H1 (cell line): ENCODE results near the gene SLC7A5. TPM values are rescaled to one million over a fixed set of nuclear protein-coding genes. Genes with fewer than 3 reads are reported as not detected.
"Not testable (repeated sequence)": the region's sequence is repeated elsewhere in the genome, so short reads cannot be mapped to it uniquely, and the experiment has no call there.

Experiments
- CTCF ChIA-PET: fragments of 300-600 bp; sonication (Branson Sonifier 250); formaldehyde crosslinking; loops from one replicate; lab custom pipeline; 2021; ENCODE audit not compliant: partially characterized antibody; lab: Charles Lee
- POLR2A ChIA-PET: fragments of 300-600 bp; sonication (Branson Sonifier 250); formaldehyde crosslinking; loops from one replicate; lab custom pipeline; 2021; ENCODE audit warnings: inconsistent platforms; ENCODE audit not compliant: partially characterized antibody; lab: Charles Lee
- DNase-seq, 2 experiments: peaks; one replicate each; pipeline versions ENCODE4 v3.0.0 to v3.0.0-alpha.2; 2010 to 2022; ENCODE audit warnings: low spot score in 2 of 2, low read depth in 1 of 2, mixed read lengths in 1 of 2
- FAIRE-seq: peaks from 2 replicates; lab custom pipeline; 2011; peaks lifted over from hg19 to GRCh38; lab: Jason Lieb, UNC
- H2AFZ ChIP-seq: 2 replicates; pipeline ENCODE4 v1.8.1; 2012; ENCODE audit warnings: low read length, inconsistent platforms
- H2AK5ac ChIP-seq: 2 replicates; pipeline ENCODE4 v1.6.1; 2013; ENCODE audit warnings: low read depth, low read length
- H2BK120ac ChIP-seq: replicated peaks from 2 replicates; pipeline ENCODE3; 2013; ENCODE audit warnings: low read depth, low read length, inconsistent platforms
- H2BK12ac ChIP-seq: 2 replicates; pipeline ENCODE4 v1.6.1; 2013; ENCODE audit warnings: low read depth, low read length
- H2BK15ac ChIP-seq: 2 replicates; pipeline ENCODE4 v1.6.1; 2013; ENCODE audit warnings: low read length
- H2BK20ac ChIP-seq: 2 replicates; pipeline ENCODE4 v1.6.1; 2013; ENCODE audit warnings: low read length
- H2BK5ac ChIP-seq: 2 replicates; pipeline ENCODE4 v1.6.1; 2013; ENCODE audit warnings: low read depth, low read length
- H3K14ac ChIP-seq: 2 replicates; pipeline ENCODE4 v1.6.1; 2013; ENCODE audit warnings: inconsistent platforms; ENCODE audit not compliant: insufficient read length
- H3K18ac ChIP-seq: 2 replicates; pipeline ENCODE4 v1.6.1; 2013; ENCODE audit warnings: low read length; ENCODE audit errors: extremely low read depth
- H3K23ac ChIP-seq: 2 replicates; pipeline ENCODE4 v1.6.1; 2013; ENCODE audit warnings: inconsistent platforms; ENCODE audit not compliant: insufficient read length
- H3K23me2 ChIP-seq: 2 replicates; pipeline ENCODE4 v1.6.1; 2013; ENCODE audit warnings: low read depth, low read length
- H3K27ac ChIP-seq: 2 replicates; pipeline ENCODE4 v1.6.1; 2011; ENCODE audit warnings: low read depth, low read length, inconsistent platforms
- H3K27me3 ChIP-seq, 4 experiments: replicated peaks in 1 of 4; 1 replicate in 1 of 4; 2 replicates in 3 of 4; pipeline versions ENCODE4 v1.6.1 to v1.8.1; 2011 to 2013; ENCODE audit warnings: low read length in 3 of 4, mild to moderate bottlenecking in 3 of 4, inconsistent platforms in 2 of 4, mixed read lengths in 2 of 4, moderate library complexity in 1 of 4; ENCODE audit not compliant: control insufficient read depth in 3 of 4, insufficient read depth in 3 of 4; ENCODE audit errors: extremely low read depth in 1 of 4
- H3K36me3 ChIP-seq, 4 experiments: 2 replicates each; pipeline versions ENCODE4 v1.6.1 to v1.8.1; 2011 to 2013; ENCODE audit warnings: mild to moderate bottlenecking in 4 of 4, low read length in 3 of 4, moderate library complexity in 2 of 4, control low read depth in 1 of 4, inconsistent platforms in 1 of 4; ENCODE audit not compliant: insufficient read depth in 4 of 4, control insufficient read depth in 2 of 4
- H3K4ac ChIP-seq: replicated peaks from 2 replicates; pipeline ENCODE3; 2013; ENCODE audit warnings: low read length, low read depth, mixed read lengths, inconsistent platforms; ENCODE audit not compliant: insufficient read length
- H3K4me1 ChIP-seq, 4 experiments: replicated peaks in 1 of 4; 1 replicate in 1 of 4; 2 replicates in 3 of 4; pipeline versions ENCODE4 v1.6.1 to v1.8.1; 2011 to 2013; ENCODE audit warnings: low read length in 3 of 4, inconsistent platforms in 2 of 4, mixed read lengths in 1 of 4; ENCODE audit not compliant: insufficient read depth in 4 of 4, control insufficient read depth in 3 of 4
- H3K4me2 ChIP-seq, 2 experiments: 2 replicates each; pipeline versions ENCODE4 v1.6.1 to v1.8.1; 2011 to 2013; ENCODE audit warnings: low read depth in 2 of 2, low read length in 2 of 2, control low read depth in 1 of 2, inconsistent platforms in 1 of 2, mild to moderate bottlenecking in 1 of 2; ENCODE audit not compliant: insufficient read depth in 1 of 2
- H3K4me3 ChIP-seq, 4 experiments: fragments of 200-600, 300-600 bp in 1 of 4; sonication (generic), shearing (Covaris generic), sonication (Bioruptor Twin) in 1 of 4; 2 replicates each; pipeline versions ENCODE4 v1.5.1 to v1.8.1; 2011 to 2016; ENCODE audit warnings: low read length in 4 of 4, low read depth in 3 of 4, control low read depth in 2 of 4, inconsistent platforms in 2 of 4, mild to moderate bottlenecking in 2 of 4, mixed read lengths in 1 of 4, moderate library complexity in 1 of 4; ENCODE audit not compliant: insufficient read depth in 2 of 4; ENCODE audit errors: extremely low read depth in 1 of 4
- H3K56ac ChIP-seq: replicated peaks from 2 replicates; pipeline ENCODE3; 2013; ENCODE audit warnings: low read depth, mild to moderate bottlenecking, mixed read lengths, low read length, inconsistent platforms; ENCODE audit not compliant: insufficient read length
- H3K79me1 ChIP-seq: 2 replicates; pipeline ENCODE4 v1.6.1; 2013; ENCODE audit warnings: low read depth, low read length, control low read depth
- H3K79me2 ChIP-seq, 2 experiments: 2 replicates each; pipeline versions ENCODE4 v1.6.1 to v1.8.1; 2012 to 2013; ENCODE audit warnings: low read length in 2 of 2, mild to moderate bottlenecking in 2 of 2, inconsistent platforms in 1 of 2; ENCODE audit not compliant: insufficient read depth in 2 of 2, control insufficient read depth in 1 of 2
- H3K9ac ChIP-seq, 4 experiments: replicated peaks in 1 of 4; 1 replicate in 1 of 4; 2 replicates in 3 of 4; pipeline versions ENCODE4 v1.6.1 to v1.8.1; 2011 to 2013; ENCODE audit warnings: low read depth in 3 of 4, low read length in 3 of 4, control low read depth in 2 of 4, mild to moderate bottlenecking in 2 of 4, moderate library complexity in 2 of 4, inconsistent platforms in 1 of 4; ENCODE audit errors: extremely low read depth in 1 of 4
- H3K9me3 ChIP-seq, 2 experiments: 2 replicates each; pipeline versions ENCODE4 v1.6.1 to v1.8.1; 2012 to 2013; ENCODE audit warnings: mild to moderate bottlenecking in 2 of 2, moderate library complexity in 2 of 2, control low read depth in 1 of 2, inconsistent platforms in 1 of 2, low read depth in 1 of 2, low read length in 1 of 2, mixed read lengths in 1 of 2; ENCODE audit not compliant: insufficient read depth in 2 of 2
- H4K20me1 ChIP-seq, 2 experiments: replicated peaks in 1 of 2; 2 replicates each; pipeline versions ENCODE3 to v1.8.1; 2011 to 2013; ENCODE audit warnings: inconsistent platforms in 2 of 2, low read length in 2 of 2, mild to moderate bottlenecking in 1 of 2; ENCODE audit not compliant: insufficient read depth in 2 of 2, control insufficient read depth in 1 of 2
- H4K5ac ChIP-seq: 2 replicates; pipeline ENCODE4 v1.6.1; 2013; ENCODE audit warnings: low read length, low read depth, mixed read lengths, inconsistent platforms; ENCODE audit not compliant: insufficient read length
- H4K8ac ChIP-seq: 2 replicates; pipeline ENCODE4 v1.8.0; 2013; ENCODE audit warnings: mild to moderate bottlenecking, moderate library complexity, low read length, inconsistent platforms; ENCODE audit not compliant: insufficient read depth; ENCODE audit errors: extremely low read depth
- H4K91ac ChIP-seq: replicated peaks from 2 replicates; pipeline ENCODE3; 2013; ENCODE audit warnings: low read length, mixed read lengths, inconsistent platforms; ENCODE audit not compliant: insufficient read length
- BCL11A ChIP-seq, 2 experiments: IDR thresholded peaks; one replicate each; pipeline ENCODE4 v1.6.1; 2011; ENCODE audit warnings: low read depth in 2 of 2, low read length in 2 of 2, mild to moderate bottlenecking in 2 of 2
- EP300 ChIP-seq, 2 experiments: IDR thresholded peaks; 1 replicate in 1 of 2; 2 replicates in 1 of 2; pipeline ENCODE4 v1.6.1; 2011 to 2012; ENCODE audit warnings: low read depth in 2 of 2, low read length in 2 of 2, mild to moderate bottlenecking in 2 of 2, borderline replicate concordance in 1 of 2, inconsistent platforms in 1 of 2, moderate library complexity in 1 of 2
- GTF2F1 ChIP-seq: IDR thresholded peaks from 2 replicates; pipeline ENCODE4 v1.6.1; 2012; ENCODE audit warnings: low read depth, low read length, improper control_type of control experiment, borderline replicate concordance
- JUND ChIP-seq: IDR thresholded peaks from 2 replicates; pipeline ENCODE4 v1.6.1; 2011; ENCODE audit warnings: mild to moderate bottlenecking, improper control_type of control experiment, low read length
- POU5F1 ChIP-seq: IDR thresholded peaks from 2 replicates; pipeline ENCODE4 v1.6.1; 2011; ENCODE audit warnings: low read depth, mild to moderate bottlenecking, low read length, moderate library complexity
- SIN3A ChIP-seq, 2 experiments: IDR thresholded peaks in 1 of 2; conservative IDR thresholded peaks in 1 of 2; 2 replicates each; pipeline ENCODE4 v1.6.1; 2011 to 2012; ENCODE audit warnings: low read length in 2 of 2, improper control_type of control experiment in 1 of 2, low read depth in 1 of 2, mild to moderate bottlenecking in 1 of 2
- TAF1 ChIP-seq: IDR thresholded peaks from 2 replicates; pipeline ENCODE4 v1.6.1; 2011; ENCODE audit warnings: mild to moderate bottlenecking, low read depth, low read length
- TBP ChIP-seq: IDR thresholded peaks from 2 replicates; pipeline ENCODE4 v1.6.1; 2011; ENCODE audit warnings: low read depth, low read length, improper control_type of control experiment
- ZNF274 ChIP-seq: IDR thresholded peaks from 2 replicates; pipeline ENCODE4 v1.7.0; 2012; ENCODE audit warnings: low read length, borderline replicate concordance; ENCODE audit errors: extremely low read depth
- WGBS, 2 experiments: shearing (Covaris generic) in 1 of 2; methylation state at CpG; one replicate each; pipeline versions ENCODE4 v1.1.6 to v1.1.7; 2013 to 2015; ENCODE audit warnings: low lambda C conversion rate in 2 of 2, mixed read lengths in 2 of 2, inconsistent platforms in 1 of 2, low coverage in 1 of 2, missing lambda C conversion rate in 1 of 2; ENCODE audit not compliant: insufficient replicate concordance in 2 of 2, insufficient coverage in 1 of 2, insufficient read length in 1 of 2; ENCODE audit errors: extremely low coverage in 1 of 2, missing lambda C conversion rate in 1 of 2; 5-methylcytosine and 5-hydroxymethylcytosine counted together
- polyA plus RNA-seq, 7 experiments: library from polyadenylated mRNA; depleted of rRNA in 3 of 7; stranded (reverse) in 5 of 7; unstranded in 2 of 7; fragments of >200 nt in 5 of 7; fragments of 200-250 nt in 2 of 7; gene quantifications; 1 replicate in 5 of 7; 2 replicates in 1 of 7; 4 replicates in 1 of 7; pipeline versions ENCODE4 v1.2.1 to v1.2.3, GENCODE V29; 2011 to 2013; ENCODE audit warnings: missing spikeins in 2 of 7, mixed read lengths in 2 of 7
- total RNA-seq: library from RNA; stranded (reverse); fragmentation: NEBNext Ultra II Directional; extraction: Animal tissue kit (Norgen Biotek cat#: 25700); gene quantifications from 2 replicates; pipeline ENCODE4 v1.2.1, GENCODE V29; 2021

Gene SLC7A5
- total and polyA plus RNA-seq, 2 of the 8 experiments (the other 6 are each of a cell fraction or from before 2014, with no cell fraction given), result 68.2 to 341 TPM

DNA sequence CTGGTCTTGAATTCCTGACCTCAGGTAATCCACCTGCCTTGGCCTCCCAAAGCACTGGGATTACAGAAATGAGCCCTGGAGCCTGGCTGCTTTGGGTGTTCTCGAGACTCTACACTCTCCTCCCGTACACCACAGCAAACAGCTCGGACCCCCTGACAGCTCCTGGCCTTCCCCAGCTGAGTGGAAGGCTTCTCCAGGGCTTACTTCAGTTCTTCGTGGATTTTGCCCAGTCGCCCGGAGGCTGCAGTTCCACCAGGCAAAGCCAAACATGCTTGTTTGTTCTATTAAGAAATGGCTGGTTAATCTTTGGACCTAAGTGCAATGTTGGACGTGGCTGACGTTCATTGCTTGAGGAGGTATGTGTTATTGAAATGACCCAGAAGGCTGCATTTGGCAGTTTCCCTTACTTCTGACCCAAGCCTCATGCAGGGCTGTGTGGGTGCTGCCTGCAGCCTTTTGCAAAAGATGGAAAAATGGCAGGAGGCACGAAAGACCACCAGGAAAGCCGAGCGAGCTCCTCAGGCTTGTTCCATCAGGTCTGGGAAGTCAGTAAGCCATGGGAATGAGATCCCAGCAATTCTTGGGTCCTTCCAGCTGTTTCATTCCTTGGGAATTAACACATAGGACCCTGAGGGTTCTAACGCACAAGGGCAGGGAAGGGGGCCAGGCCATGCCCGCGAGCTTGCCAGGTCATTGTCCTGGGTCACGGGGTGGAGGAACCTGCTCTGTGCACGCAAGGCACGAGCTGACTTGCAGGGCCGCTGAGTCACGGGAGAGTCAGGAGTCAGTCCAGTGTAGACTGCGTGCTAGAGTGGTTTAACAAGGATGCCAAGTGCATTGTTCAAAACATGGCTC is 79.6 kb downstream of the SLC7A5 start (continued):
- TF ChIP-seq GTF2F1, result no peak
- no peak for TF ChIP-seq BCL11A (IDR thresholded peaks at IDR 0.05; ENCODE audit: low read depth in 2 of 2, low read length in 2 of 2)
- no peak for TF ChIP-seq ZNF274
- TF ChIP-seq TAF1, result no peak
- TF ChIP-seq JUND, result no peak
- no peak for TF ChIP-seq SIN3A (conservative IDR thresholded peaks at IDR 0.05 in 1 of 2, IDR thresholded peaks at IDR 0.05 in 1 of 2; ENCODE audit: low read depth in 1 of 2, low read length in 2 of 2)
- TF ChIP-seq TBP, result no peak
- no peak for TF ChIP-seq EP300 (IDR thresholded peaks at IDR 0.05; ENCODE audit: borderline replicate concordance in 1 of 2, low read depth in 2 of 2, low read length in 2 of 2)
- no peak for TF ChIP-seq POU5F1
- TF ChIP-seq, all 59 proteins: peak for 0

DNA sequence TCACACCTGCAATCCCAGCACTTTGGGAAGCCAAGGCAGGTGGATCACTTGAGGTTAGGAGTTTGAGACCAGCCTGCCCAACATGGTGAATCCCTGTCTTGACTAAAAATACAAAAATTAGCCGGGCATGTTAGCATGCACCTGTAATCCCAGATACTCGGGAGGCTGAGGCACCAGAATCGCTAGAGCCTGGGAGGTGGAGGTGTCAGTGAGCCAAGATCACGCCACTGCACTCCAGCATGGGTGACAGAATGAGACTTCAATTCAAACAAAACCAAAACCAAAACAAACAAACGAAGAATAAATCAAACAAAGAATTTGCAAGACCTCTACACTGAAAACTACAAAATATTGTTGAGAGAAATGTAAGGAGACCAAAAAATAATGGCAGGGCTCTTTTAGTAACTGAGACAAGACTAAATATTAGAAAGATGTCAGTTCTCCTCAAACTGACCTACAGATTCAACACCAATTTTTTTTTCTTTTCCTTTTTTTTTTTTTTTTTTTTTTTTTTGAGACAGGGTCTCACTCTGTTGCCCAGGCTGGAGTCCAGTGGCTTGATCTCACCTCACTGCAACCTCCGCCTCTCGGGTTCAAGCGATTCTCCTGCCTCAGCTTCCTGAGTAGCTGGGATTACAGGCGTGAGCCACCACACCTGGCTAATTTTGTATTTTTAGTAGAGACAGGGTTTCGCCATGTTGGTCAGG is 80.4 kb downstream of the SLC7A5 start:
- ChIA-PET POLR2A (interaction anchor here (0.6 to 1.3 kb wide), 2 partner anchors 14 to 36 kb away, joined by 3 read pairs; no protein-coding TSS in a partner anchor), CTCF (interaction anchor here (0.6 to 4.6 kb wide), 5 partner anchors 9 to 455 kb away, joined by 3 to 44 read pairs (median 4); no protein-coding TSS in a partner anchor)
- FAIRE-seq, H2BK20ac ChIP-seq, H4K8ac ChIP-seq, DNase-seq, H2BK12ac ChIP-seq, H4K5ac ChIP-seq, H2BK5ac ChIP-seq, H3K79me2 ChIP-seq, H3K4ac ChIP-seq, H3K4me2 ChIP-seq, H2AK5ac ChIP-seq, H2BK15ac ChIP-seq, H3K27ac ChIP-seq, H3K27me3 ChIP-seq, H3K4me3 ChIP-seq, H3K9ac ChIP-seq, H2AFZ ChIP-seq, H3K9me3 ChIP-seq, H3K4me1 ChIP-seq, H2BK120ac ChIP-seq, H3K23ac ChIP-seq, H3K79me1 ChIP-seq, H3K14ac ChIP-seq, H3K36me3 ChIP-seq, H4K91ac ChIP-seq, H4K20me1 ChIP-seq, H3K23me2 ChIP-seq, H3K56ac ChIP-seq, H3K18ac ChIP-seq: not testable (repeated sequence)
- WGBS, 2 experiments, result 92% methylated on average over 10 of the region's 10 CpGs; no CpG with 5 or more reads in 1 of the 2 experiments
